Measurements from ENCODE around the gene GCNT2. TPM values are rescaled to one million over a fixed set of nuclear protein-coding genes. Genes with fewer than 3 reads are reported as not detected.
A peak's percentile ranks its signal among the peaks of the same experiment; 100 is the strongest.

The GCNT2 gene
- total and polyA plus RNA-seq, 2 of the 8 experiments (the other 6 are each of a cell fraction or from before 2014, with no cell fraction given), result 19.3 to 52.5 TPM

DNA sequence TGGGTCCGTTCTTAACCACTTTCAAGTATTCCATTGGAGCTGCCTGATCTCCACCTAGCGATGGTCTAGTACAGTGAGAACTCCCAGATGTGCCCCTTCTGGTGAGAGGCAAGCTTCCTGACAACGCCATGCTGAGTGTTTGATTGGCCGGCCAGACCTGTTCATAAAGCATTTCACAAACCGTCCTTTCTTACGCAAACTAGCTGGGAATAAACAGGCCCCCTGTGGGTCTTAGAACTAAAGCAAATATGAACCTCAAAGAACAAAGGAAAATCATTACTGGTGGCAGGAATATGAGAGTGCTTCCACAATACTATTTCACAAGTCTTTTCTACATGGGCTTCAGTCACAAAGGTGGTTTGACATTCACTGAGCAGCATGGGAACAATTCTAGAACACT, 15.6 kb upstream of the GCNT2 start (continued):
- TF ChIP-seq, protein P1, sequence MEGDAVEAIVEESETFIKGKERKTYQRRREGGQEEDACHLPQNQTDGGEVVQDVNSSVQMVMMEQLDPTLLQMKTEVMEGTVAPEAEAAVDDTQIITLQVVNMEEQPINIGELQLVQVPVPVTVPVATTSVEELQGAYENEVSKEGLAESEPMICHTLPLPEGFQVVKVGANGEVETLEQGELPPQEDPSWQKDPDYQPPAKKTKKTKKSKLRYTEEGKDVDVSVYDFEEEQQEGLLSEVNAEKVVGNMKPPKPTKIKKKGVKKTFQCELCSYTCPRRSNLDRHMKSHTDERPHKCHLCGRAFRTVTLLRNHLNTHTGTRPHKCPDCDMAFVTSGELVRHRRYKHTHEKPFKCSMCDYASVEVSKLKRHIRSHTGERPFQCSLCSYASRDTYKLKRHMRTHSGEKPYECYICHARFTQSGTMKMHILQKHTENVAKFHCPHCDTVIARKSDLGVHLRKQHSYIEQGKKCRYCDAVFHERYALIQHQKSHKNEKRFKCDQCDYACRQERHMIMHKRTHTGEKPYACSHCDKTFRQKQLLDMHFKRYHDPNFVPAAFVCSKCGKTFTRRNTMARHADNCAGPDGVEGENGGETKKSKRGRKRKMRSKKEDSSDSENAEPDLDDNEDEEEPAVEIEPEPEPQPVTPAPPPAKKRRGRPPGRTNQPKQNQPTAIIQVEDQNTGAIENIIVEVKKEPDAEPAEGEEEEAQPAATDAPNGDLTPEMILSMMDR (IDR thresholded peaks at IDR 0.05; ENCODE audit: control extremely low read depth in 1 of 3, insufficient read depth in 1 of 3, low read depth in 1 of 3, low read length in 3 of 3), result peak in 2 of 3 experiments; percentile 4 to 13; a peak in 2 of 4 replicates
- no peak for TF ChIP-seq KDM5A (IDR thresholded peaks at IDR 0.05; ENCODE audit: low read length)
- no peak for TF ChIP-seq TBP (IDR thresholded peaks at IDR 0.05; ENCODE audit: low read depth, low read length)
- 0 out of 2 replicates have a peak, but pooled peaks have one; percentile 18 for TF ChIP-seq RFX5 (IDR thresholded peaks at IDR 0.05; ENCODE audit: borderline replicate concordance, low read depth, low read length)
